Left ventricle myocardium superior (tissue), 1 donor: ENCODE results near the gene SLC25A42. TPM values are rescaled to one million over a fixed set of nuclear protein-coding genes. Genes with fewer than 3 reads are reported as not detected.

ENCODE experiments used
- ATAC-seq: fragments of 200-7000 bp; cut with Tn5 transposase; one replicate; pipeline ENCODE4 v1.9.1; 2020; ENCODE audit warnings: mild to moderate bottlenecking, moderate library complexity
- DNase-seq: peaks from one replicate; pipeline ENCODE4 v3.0.0-alpha.2; 2020
- intact Hi-C: fragments of 100-400 bp; cut with micrococcal nuclease; formaldehyde crosslinking; loops from one replicate; pipeline ENCODE4 v1.11.0; 2022
- total RNA-seq: library from RNA; stranded (reverse); fragmentation: NEBNext Ultra II Directional; extraction: Animal tissue kit (Norgen Biotek cat#: 25700); gene quantifications from one replicate; pipeline ENCODE4 v1.2.1, GENCODE V29; 2021
- donor health status: DM: no; HTN: yes; CAD: no; lungs with severe emphysema.

SLC25A42 gene
- total RNA-seq, 1 donor from 2014 or later = 29.5 TPM

DNA sequence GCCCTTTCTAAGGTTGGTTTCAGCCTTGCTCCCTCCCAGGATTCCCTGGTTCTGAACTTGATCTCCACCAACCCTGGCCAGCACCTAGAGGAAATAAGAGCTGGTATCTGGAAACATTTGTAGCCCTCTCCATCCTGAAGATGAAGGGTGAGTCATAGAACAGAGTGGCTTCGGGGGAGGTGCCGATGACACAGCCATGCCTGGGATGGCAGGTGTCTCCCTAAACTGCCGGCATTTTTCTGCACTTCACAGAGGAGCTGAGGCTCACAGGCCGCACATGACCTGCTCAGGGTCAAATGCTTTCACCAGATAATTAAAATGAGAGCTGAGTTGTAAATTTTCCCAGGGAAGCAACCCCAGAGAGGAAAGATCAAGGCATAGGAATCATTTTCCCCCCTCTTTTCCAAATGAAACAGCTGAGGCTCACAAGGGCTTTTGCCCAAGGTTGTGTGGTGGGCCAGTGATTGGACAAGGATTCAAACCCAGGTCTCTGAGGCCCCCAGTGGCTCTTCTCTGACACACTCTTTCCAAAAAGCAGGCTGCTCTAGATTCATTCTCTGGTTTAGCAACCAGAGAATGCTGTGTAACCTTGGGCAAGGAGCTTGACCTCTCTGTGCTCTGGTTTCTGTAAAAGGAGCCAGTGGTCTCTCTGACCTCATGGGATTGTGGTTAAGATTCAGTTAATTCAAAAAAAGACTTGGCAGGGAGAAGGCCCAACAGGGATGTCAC, 1.2 kb upstream of the SLC25A42 start:
- DNase-seq (no peak), ATAC-seq (no peak)
- intact Hi-C loops = no loop called here

DNA sequence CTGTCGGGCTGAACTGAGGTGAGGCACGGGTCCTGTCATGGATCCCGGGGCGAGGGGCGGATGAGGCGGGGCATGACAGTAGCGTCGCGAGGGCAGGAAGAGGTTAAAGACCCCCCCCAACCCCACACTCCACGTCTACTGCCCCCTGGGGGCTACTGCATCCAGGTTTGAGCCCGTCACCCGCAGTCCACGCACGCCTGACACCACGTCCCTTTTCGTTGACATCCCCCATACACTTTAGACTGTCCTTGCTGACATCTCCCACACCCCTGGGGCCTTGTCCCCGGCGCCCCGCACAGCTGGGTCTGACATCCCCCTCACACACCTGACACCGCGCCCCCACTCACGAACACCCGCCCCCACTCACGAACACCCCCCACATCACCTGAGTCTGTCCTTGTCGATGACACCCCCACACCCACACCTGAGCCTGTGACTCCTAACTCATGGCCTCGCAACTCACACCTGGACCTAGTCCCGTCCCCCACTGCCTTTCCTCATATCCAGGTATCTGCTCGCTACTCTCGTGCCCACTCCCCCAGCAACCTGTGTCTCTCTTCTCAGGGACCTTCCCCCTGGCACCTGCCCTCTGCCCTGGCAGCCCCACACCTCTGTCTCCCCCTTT, 416 bp downstream of the SLC25A42 start:
- no peak for DNase-seq
- no peak for ATAC-seq
- intact Hi-C loops = no loop called here

DNA sequence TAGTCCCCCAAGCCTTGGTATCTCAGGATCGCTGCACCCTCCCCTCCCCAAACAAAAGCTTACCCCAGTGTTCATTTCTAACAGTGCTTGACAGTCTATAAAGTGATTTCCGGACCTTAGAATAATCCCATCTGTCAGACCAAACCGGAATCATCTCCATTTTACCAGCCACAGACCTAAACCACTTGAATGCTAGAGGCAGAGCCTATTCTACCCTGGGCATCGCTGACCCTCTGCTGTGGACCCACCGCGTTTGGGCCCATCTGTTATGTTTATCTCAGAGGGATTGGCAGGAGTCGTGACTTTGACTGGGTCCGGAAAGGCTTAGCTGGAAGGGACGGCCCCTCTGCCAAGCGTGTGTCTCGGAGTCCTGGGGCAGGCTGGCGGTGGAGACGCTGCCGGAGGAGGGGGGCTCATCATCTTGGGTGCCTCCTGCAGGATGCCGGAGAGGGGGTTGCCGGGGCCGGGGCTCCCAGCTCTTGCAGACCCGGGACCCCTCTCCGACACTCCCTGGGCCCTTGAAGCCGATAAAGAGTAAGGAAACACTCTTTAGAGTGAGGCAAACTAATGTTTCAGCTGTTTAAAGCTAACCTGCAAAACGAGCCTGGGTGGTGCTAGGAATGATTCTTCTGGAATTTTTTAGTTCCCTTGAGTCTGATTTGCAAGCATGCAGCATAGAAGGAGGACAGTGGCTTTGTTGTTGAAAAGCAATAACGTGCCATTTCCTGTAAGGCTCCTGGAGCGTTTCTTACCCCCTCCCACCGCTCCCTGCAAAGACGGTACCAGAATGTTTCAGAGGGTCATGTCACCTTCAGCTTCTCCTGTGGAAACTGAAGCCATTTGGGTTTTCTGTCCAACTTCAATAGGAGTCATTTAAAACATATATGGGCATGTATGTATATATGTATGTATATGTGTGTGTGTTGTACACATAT, 1.3 kb downstream of the SLC25A42 start:
- DNase-seq (peak; percentile 51), ATAC-seq (no peak)
- intact Hi-C loops = no loop called here

DNA sequence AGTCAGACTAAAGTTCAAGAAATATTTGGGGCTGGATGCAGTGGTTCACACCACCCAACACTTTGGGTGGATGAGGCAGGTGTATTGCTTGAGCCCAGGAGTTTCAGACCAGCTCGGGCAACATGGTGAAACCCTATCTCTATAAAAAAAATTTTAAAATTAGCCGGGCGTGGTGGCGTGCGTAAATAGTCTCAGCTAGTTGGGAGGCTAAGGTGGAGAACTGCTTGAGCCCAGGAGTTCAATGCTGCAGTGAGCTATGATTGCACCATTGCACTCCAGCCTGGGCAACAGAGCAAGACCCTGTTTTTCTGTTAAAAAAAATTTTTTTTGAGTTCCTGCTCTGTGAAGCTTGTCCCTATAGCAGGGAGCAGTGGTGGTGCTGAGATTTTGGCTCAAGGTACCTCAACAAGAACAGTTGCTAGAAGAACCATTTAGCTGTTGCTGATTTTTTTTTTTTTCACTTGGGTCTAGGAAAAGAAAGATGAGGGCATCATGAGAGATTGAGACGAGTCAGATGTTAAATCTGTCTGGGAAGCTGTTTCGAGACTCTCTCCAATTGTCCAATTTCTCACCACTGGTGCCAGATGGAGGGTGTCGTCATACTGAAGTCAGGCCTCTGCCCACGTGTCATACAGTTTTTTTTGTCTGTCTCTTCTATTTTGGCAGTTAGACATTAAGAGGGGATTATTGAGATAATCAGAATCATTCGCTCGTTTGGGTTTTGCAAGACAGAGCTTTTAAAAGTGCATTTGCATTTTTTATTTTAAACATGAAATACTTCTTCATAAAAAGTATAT, 3.7 kb downstream of the SLC25A42 start:
- intact Hi-C loops = no loop called here
- no peak for ATAC-seq
- no peak for DNase-seq

DNA sequence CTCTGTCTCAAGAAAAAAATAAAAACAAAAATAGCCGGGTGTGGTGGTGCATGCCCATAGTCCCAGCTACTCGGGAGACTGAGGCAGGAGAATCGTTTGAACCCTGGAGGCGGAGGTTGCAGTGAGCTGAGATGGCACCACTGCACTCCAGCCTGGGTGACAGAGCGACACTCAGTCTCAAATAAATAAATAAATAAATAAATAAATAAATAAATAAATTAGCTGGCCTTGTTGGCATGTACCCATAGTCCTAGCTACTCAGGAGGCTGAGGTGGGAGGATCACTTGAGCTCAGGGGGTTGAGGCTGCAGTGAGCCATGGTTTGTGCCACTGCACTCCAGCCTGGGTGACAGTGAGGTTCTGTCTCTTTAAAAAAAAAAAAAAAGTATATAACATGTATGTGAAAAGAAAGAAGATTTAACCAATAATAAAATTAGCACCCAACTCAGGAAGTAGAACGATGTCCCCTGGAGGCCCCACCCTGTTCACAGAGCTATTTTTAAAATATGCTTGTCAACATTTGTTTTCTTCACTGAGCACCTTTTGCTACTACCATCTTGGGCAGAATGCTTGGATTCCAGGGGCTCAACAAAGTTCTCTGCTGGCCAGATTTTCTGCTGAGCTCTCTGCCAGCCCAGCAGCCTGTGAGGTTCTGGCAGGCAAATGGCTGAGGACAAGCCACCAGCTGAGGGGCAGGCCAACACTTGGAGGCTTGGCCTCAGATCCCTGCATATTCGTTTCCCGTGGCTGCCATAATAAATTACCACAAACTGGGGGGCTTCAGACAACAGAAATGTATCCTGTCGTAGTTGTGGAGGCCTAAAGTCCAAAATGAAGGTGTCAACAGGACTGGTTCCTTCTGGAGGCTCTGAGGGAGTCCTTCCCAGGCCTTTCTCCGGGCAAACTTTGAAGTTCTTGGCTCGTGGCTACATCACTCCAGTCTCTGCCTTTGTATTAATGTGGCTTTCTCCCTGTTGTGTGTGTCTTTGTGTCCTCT, 5.2 kb downstream of the SLC25A42 start:
- no peak for DNase-seq
- peak; percentile 46 for ATAC-seq
- intact Hi-C loops = no loop called here

DNA sequence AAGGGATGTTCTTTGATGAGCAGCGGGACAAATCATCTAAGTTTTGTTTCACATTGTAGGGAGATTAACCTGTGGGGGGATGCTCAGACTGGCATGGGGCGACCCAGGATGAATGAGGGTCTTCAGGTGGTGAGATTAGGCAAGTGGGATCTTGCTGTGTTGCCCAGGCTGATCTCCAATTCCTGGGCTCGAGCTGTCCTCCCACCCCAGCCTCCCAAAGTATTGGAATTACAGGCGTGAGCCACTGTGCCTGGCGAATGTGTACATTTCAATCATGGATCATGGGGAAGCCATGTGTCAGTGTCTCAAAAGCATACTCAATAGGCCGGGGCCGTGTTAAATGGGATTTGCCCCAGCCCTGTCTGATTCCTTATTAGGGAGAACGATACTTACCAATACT, 8.1 kb downstream of the SLC25A42 start:
- intact Hi-C loops = no loop called here

DNA sequence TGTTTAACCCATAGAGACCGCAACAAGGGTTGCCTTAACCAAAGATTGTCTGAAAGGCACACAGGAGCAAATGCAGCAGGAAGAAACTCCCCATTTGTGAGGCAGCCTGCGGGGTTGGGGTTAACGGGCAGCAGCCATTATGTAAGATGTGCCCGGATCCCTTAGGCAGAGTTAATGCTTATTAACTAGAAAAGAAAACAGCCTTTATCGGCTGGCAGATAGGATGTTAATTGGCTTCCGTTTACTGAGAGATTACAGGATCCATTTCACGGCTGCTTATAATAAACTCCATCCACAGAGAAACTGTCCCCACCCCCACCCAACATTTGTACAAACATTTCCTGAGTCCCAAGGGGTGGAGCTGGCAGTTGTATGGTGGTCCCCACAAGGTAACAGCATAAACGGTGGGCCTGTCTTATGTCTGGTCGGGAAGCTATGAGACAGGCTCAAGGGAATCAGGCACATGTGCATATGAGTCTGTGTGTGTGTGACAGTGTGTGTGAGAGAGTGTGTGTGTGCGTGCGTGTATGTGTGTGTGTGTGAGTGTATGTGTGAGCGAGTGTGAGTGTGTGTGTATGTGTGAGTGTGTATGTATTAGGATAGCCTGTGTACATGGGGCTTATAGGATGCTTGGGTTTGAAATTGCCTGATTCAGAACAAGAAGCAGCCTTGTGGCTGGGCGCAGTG, 10.5 kb downstream of the SLC25A42 start:
- no peak for ATAC-seq
- DNase-seq = no peak
- intact Hi-C loops = no loop called here

More for the DNA sequence above, 8.1 kb downstream of the SLC25A42 start:
- ATAC-seq (no peak), DNase-seq (no peak)

DNA sequence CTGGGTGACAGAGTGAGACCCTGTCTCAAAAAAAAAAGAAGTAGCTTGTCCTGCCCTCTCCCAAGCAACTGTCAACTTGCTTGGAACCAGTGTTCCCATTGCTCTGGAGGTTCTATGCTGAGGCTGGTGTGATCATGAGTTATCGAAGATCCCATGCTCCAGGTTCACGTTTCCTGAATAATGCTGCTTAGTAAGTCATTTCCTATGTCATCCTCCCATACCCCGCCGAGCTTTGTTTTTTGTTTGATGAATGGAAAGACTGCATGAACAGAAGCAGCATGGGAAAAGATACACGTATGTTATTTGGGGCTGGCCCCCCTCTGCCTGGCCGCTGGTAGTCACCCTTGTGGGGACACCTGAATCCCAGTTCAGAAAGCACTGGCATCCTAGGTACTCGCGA, 11.3 kb downstream of the SLC25A42 start:
- no peak for DNase-seq
- ATAC-seq = no peak
- intact Hi-C loops = no loop called here

DNA sequence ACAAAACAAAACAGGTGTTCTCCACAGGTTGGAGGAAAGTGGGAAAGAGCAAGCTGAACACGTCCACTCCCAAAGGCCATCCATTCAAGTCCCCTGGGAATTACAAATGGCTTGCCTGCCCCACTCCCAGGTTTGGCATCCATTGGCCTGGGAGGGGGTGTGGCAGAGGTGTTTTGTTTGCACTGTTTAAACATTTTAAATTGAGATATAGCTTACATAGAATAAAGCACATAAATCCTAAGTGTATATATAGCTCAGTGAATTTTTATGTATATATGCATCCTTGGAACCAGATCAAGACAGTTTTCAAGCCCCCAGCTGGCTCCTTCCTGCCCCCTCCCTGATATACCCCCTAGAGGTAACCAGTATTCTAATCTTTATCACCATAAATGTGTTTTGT, 12.7 kb downstream of the SLC25A42 start:
- intact Hi-C loops = no loop called here
- no peak for DNase-seq
- no peak for ATAC-seq

DNA sequence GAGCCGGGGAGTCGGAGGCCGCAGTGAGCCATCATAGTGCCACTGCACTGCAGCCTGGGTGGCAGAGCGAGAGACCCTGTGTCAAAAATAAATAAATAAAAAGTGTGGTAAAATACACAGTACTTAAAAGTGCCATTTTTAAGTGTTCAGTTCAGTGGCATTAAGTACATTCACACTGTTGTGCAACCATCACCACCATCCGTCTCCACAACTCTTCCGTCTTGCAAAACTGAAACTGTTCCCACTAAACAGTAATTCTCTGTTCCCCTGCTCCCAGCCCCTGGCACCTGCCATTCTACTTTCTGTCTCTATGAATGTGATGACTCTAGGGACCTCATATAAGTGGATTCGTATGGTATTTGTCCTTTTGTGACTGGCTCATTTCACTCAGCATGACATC, 13.3 kb downstream of the SLC25A42 start:
- ATAC-seq (no peak), DNase-seq (no peak)
- intact Hi-C loops = no loop called here

DNA sequence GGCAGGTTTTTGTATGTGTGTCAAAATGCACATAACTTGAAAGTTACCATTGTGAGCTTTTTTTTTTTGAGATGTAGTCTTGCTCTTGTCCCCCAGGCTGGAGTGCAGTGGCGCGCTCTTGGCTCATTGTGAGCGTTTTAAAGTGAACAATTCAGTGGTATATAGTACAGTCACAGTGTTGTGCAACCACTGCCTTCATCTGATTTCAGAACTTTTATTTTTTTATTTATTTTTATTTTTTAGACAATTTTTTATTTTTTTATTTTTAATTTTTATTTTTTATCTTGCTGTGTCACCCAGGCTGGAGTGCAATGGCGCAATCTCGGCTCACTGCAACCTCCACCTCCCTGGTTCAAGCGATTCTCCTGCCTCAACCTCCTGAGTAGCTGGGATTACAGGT, 15.0 kb downstream of the SLC25A42 start:
- intact Hi-C loops = no loop called here
- ATAC-seq (no peak), DNase-seq (no peak)

DNA sequence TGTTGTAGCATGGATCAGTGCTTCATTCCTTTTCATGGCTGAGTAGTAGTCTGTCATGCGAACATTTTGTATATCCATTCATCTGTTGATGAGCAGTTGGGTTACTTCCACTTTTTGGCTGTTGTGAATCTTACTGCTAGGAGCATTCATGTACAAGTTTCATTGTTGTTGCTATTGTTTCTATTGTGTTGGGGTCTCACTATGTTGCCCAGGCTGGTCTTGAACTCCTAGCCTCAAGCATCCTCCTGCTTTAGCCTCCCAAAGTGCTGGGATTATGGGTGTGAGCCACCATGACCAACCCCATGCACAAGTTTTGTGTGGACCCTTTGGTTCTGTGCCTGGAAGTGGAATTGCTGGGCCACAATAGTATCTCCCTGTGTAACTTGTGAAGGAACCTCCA, 15.8 kb downstream of the SLC25A42 start:
- ATAC-seq = no peak
- no peak for DNase-seq
- intact Hi-C loops = no loop called here

DNA sequence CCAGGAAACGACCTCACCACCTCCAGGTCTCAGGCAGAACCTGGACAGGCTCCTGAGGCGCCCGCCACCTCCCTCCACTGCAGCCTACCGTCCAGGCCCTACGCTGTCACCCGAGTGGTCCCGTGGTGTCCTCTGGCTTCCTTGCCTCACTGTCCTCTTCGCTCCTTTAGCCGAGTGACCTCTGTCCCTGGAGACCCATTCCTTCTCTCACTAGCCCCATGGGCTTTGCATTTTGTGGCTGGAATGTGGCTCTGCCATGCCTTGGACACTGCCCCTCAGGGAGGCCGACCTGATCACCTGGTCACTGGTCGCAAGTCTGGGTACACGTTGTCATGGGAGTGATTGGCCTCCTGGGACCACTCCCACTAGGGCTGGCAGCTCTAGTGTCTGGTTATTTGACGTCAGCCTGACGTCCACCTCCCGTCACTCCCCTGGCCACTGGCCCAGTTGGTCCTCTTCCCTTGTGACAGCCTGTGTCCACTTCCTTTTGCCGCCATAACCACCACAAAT, 17.9 kb downstream of the SLC25A42 start:
- DNase-seq (peak; percentile 68), ATAC-seq (peak; percentile 42)
- intact Hi-C loops = no loop called here

DNA sequence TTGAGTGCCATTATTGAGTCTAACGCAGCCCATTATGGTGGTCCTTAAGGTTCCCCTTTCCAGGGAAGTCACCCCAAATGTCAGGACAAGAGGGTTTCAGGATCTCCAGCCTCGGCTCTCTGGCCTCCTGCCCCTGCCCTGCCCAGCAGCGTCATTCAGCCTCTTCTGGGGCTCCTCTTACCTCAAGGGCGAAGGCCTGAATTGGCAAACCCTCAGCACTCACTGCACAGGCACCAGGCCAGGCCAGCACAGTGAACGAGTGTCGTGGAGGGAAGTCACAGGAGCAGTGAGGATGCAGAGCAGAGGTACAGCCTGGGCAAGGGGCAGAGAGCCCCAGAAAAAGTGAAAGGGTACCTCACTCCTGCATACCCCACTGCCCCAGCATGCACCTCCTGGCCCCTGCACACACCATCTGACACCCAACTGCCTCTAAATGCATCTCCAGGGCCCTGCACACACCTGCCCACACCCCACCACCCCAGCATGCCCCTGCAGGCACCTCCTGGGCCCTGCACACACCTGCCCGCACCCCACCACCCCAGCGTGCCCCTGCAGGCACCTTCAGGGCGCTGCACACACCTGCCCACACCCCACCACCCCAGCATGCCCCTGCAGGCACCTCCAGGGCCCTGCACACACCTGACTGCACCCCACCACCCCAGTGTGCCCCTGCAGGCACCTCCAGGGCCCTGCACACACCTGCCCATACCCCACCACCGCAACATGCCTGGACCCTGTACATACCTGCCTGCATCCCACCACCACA, 19.8 kb downstream of the SLC25A42 start:
- intact Hi-C loops = no loop called here
- peak; percentile 80 for DNase-seq

DNA sequence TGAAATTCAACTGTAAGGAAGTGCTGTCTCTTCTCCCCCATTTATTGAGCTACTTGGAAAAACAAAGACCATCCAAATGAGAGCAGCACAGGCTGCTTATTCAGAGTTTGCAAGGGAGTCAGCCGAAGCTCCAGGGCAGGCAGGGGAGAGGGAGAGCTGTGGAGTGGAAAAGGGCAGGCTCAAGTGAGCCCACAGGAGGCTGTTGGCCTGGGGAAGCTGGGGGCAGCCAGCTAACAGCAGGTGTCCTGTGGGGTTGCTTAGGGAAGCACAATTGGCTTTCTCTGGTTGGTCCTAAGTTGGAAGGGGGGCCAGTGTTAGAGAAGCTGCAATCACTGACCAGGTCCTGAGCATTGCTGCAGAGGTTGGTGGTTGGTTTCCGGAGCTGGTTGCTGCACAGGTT, 23.9 kb downstream of the SLC25A42 start:
- no peak for ATAC-seq
- intact Hi-C loops = no loop called here
- no peak for DNase-seq

More for the DNA sequence above, 19.8 kb downstream of the SLC25A42 start:
- peak; percentile 91 for ATAC-seq

DNA sequence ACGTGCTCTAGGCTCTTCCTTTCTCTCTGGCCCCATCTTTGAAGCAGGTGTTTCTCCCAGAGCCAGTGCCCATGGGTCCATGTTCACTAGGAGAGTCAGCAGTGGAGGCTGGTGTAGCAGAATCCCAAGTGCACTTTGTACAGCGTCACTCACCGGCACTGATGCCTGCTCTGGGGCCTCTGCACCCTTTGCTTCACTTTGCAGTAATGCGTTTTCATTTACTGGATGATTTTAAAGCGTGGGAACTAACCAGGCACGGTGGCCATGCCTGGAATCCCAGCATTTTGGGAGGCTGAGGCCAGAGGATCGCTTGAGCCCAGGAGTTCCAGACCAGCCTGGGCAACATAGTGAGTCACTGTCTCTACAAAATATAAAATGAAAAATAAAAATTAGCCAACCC, 30.7 kb downstream of the SLC25A42 start:
- no peak for ATAC-seq
- intact Hi-C loops = no loop called here
- DNase-seq = no peak

DNA sequence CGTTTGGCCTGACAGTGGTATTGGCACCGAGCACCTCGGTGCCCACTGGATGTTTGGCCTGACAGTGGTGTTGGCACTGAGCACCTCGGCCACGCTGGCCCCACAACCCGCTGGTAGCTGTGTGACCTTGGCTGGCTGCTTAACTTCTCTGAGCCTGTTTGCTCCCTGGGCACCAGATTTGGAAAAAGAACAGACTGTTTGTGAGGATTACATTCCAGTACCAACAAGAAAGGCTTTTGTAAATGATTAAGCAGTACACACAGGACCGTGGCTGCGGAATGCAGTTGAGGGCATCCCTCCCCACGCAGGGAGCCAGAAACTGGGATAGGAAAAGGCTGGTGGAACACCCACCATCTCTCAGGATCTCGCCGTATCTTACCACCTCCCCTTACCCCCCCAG, 31.9 kb downstream of the SLC25A42 start:
- intact Hi-C loops = no loop called here
- DNase-seq (no peak), ATAC-seq (no peak)
